ENCODE measurements around the gene TMEM198. TPM values are rescaled to one million over a fixed set of nuclear protein-coding genes. Genes with fewer than 3 reads are reported as not detected.
A peak's percentile ranks its signal among the peaks of the same experiment; 100 is the strongest.

TMEM198 gene
- total RNA-seq, 1 donor from 2014 or later, result 8.2 TPM

GRCh38 chr2:219576505-219577388 is 32.9 kb downstream of the TMEM198 start:
- Mint-ChIP-seq H3K27me3 (no peaks in the 10 kb centered on the region), H3K36me3 (ENCODE audit: insufficient read depth) (no peaks in the 10 kb centered on the region), H3K27ac (peak overlapping the region; percentile 86), H3K4me1 (ENCODE audit: low read depth) (peaks cover 36% of the 10 kb centered on the region), H3K9me3 (ENCODE audit: low read depth) (no peaks in the 10 kb centered on the region), H3K4me3 (ENCODE audit: low read depth) (peak overlapping the region; percentile 17)
- peak; percentile 61 for DNase-seq (ENCODE audit: low spot score, unreplicated experiment)
- TF ChIP-seq CTCF (IDR thresholded peaks at IDR 0.05; ENCODE audit: unreplicated experiment), result no peak

GRCh38 chr2:219578811-219579613 is 35.2 kb downstream of the TMEM198 start:
- Mint-ChIP-seq H3K9me3 (ENCODE audit: low read depth) (no peaks in the 10 kb centered on the region), H3K27me3 (no peaks in the 10 kb centered on the region), H3K27ac (no peak overlapping the region), H3K4me1 (ENCODE audit: low read depth) (peaks cover 31% of the 10 kb centered on the region), H3K4me3 (ENCODE audit: low read depth) (no peak overlapping the region), H3K36me3 (ENCODE audit: insufficient read depth) (no peaks in the 10 kb centered on the region)
- no peak for TF ChIP-seq CTCF (IDR thresholded peaks at IDR 0.05; ENCODE audit: unreplicated experiment)
- no peak for DNase-seq (ENCODE audit: low spot score, unreplicated experiment)

GRCh38 chr2:219581346-219581745 is 37.5 kb downstream of the TMEM198 start:
- H3K4me3 Mint-ChIP-seq (ENCODE audit: low read depth), result no peak overlapping the region
- no peak for TF ChIP-seq CTCF (IDR thresholded peaks at IDR 0.05; ENCODE audit: unreplicated experiment)
- peaks cover 9% of the 10 kb centered on the region for H3K27me3 Mint-ChIP-seq
- no peaks in the 10 kb centered on the region for H3K9me3 Mint-ChIP-seq (ENCODE audit: low read depth)
- H3K36me3 Mint-ChIP-seq (ENCODE audit: insufficient read depth), result no peaks in the 10 kb centered on the region
- H3K4me1 Mint-ChIP-seq (ENCODE audit: low read depth), result peaks cover 19% of the 10 kb centered on the region
- H3K27ac Mint-ChIP-seq, result no peak overlapping the region
- no peak for DNase-seq (ENCODE audit: low spot score, unreplicated experiment)

- DNase-seq (ENCODE audit: low spot score, unreplicated experiment), result no peak
- H3K36me3 Mint-ChIP-seq (ENCODE audit: insufficient read depth), result no peaks in the 10 kb centered on the region
- peaks cover 8% of the 10 kb centered on the region for H3K27me3 Mint-ChIP-seq
- H3K4me3 Mint-ChIP-seq (ENCODE audit: low read depth), result no peak overlapping the region
- H3K9me3 Mint-ChIP-seq (ENCODE audit: low read depth), result no peaks in the 10 kb centered on the region
- H3K27ac Mint-ChIP-seq, result no peak overlapping the region
- peaks cover 3% of the 10 kb centered on the region for H3K4me1 Mint-ChIP-seq (ENCODE audit: low read depth)
- no peak for TF ChIP-seq CTCF (IDR thresholded peaks at IDR 0.05; ENCODE audit: unreplicated experiment)
Observed at GRCh38 chr2:219591091-219591490, 47.3 kb downstream of the TMEM198 start.

GRCh38 chr2:219592736-219593135 is 48.9 kb downstream of the TMEM198 start:
- Mint-ChIP-seq H3K27me3 (peaks cover 2% of the 10 kb centered on the region), H3K36me3 (ENCODE audit: insufficient read depth) (no peaks in the 10 kb centered on the region), H3K9me3 (ENCODE audit: low read depth) (no peaks in the 10 kb centered on the region), H3K4me1 (ENCODE audit: low read depth) (peaks cover 12% of the 10 kb centered on the region), H3K27ac (no peak overlapping the region), H3K4me3 (ENCODE audit: low read depth) (no peak overlapping the region)
- DNase-seq (ENCODE audit: low spot score, unreplicated experiment), result no peak
- no peak for TF ChIP-seq CTCF (IDR thresholded peaks at IDR 0.05; ENCODE audit: unreplicated experiment)
